Right renal pelvis (tissue), 4 donors: ENCODE measurements around the gene URM1. TPM values are rescaled to one million over a fixed set of nuclear protein-coding genes. Genes with fewer than 3 reads are reported as not detected.

Source experiments
- DNase-seq, 4 donors: peaks; one replicate each; pipeline ENCODE4 v3.0.0-alpha.2; 2013; ENCODE audit warnings: low read depth in 4 of 4, low spot score in 3 of 4, missing footprints in 1 of 4
- polyA plus RNA-seq, 4 donors: library from polyadenylated mRNA; unstranded; fragments of 120-200 nt; gene quantifications; one replicate each; pipeline ENCODE4 v1.2.1, GENCODE V29; 2013; ENCODE audit not compliant: insufficient read length in 4 of 4

Gene URM1
- polyA plus RNA-seq, 4 donors = 52.0 to 65.8 (median 58.0) TPM

GRCh38 chr9:128344931-128345605 is 26.1 kb upstream of the URM1 start:
- no peak for DNase-seq

DNA sequence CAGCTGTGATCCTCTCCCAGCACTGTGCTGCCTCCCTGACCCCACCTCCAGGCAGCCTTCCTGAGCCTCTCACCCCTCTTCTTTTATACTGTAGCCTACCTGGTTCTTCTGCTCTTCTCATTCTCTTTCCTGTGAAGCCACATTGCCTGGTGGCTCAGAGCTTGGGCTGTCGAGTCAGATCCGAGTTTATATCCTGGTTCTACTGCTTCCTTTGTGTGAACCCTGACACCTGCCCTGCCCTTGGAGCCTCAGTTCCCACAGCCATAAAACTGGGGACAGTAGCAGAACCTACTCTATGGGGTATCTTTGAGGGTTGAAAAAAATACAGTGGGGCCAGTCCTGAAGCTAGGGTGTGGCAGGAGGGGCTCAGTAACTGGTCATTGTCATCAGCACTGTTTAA is 22.0 kb upstream of the URM1 start:
- DNase-seq = no peak

- no peak for DNase-seq
Observed at GRCh38 chr9:128349772-128350171, 21.4 kb upstream of the URM1 start.

DNA sequence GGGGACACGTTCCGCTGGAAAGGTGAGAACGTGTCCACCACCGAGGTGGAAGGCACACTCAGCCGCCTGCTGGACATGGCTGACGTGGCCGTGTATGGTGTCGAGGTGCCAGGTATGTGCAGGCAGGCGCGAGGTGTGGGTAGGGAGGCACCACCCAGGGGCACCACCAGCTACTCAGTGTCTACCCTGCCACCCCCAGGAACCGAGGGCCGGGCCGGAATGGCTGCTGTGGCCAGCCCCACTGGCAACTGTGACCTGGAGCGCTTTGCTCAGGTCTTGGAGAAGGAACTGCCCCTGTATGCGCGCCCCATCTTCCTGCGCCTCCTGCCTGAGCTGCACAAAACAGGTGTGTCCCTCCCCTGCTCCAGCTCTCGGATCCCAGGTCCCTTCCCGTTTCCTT is 15.7 kb upstream of the URM1 start:
- DNase-seq = no peak

DNA sequence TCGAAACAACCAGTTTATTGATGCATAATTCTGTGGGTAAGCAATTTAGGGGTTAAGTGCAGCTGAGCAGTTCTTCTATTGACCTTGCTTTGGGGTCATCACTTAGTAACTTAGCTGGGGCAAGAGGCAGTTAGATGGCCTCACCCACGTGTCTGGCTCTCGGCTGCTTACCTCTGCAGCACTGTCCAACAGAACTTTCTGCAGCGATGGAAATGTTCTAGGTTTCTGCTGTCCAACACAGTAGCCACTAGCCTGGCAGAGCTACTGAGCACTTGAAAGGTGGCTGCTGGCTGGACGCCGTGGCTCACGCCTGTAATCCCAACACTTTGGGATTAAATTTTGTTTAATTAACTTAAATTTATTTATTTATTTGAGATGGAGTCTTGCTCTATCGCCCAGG is 13.1 kb upstream of the URM1 start:
- no peak for DNase-seq

- no peak for DNase-seq
Observed at GRCh38 chr9:128358861-128359260, 12.3 kb upstream of the URM1 start.

GRCh38 chr9:128360826-128361225 is 10.3 kb upstream of the URM1 start:
- DNase-seq = no peak

GRCh38 chr9:128361296-128361985 is 9.7 kb upstream of the URM1 start:
- DNase-seq = no peak

DNA sequence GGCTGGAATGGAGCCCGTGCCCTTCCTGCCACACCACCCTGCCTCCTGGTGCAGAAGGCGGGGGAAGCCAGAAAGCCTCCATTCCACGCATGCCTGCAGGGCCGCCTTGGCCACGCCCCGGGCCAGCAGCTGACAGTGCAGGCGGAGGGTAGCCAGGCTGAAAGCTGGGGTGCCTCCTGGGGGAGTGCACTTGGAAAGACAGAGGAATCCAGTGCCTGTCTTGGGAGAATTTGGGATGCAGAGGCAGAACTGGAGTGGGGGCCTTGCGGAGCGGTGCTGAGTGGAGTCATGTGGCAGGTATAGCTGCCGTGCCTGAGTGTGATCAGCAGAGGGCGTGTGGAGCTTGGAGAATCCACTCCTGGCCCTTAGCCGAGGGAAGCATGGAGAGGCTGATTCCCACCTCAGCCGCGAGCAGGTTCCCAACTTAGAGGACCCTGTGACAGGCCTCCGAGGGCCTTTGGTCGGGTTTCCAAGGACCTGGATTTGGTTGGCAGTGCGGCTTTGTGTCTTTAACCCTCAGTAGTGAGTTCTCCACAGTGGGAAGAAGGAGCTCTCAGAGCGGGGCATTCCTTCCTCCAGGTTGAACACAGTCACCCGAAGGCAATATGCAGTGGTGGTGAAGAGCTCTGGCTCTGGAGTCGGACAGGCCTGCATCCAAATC is 9.1 kb upstream of the URM1 start:
- peak in 3 of 4 donors; percentile 67 to 73 (median 72) for DNase-seq

- no peak for DNase-seq
Observed at GRCh38 chr9:128362774-128363173, 8.4 kb upstream of the URM1 start.

- DNase-seq = no peak
Observed at GRCh38 chr9:128365525-128365924, 5.6 kb upstream of the URM1 start.

DNA sequence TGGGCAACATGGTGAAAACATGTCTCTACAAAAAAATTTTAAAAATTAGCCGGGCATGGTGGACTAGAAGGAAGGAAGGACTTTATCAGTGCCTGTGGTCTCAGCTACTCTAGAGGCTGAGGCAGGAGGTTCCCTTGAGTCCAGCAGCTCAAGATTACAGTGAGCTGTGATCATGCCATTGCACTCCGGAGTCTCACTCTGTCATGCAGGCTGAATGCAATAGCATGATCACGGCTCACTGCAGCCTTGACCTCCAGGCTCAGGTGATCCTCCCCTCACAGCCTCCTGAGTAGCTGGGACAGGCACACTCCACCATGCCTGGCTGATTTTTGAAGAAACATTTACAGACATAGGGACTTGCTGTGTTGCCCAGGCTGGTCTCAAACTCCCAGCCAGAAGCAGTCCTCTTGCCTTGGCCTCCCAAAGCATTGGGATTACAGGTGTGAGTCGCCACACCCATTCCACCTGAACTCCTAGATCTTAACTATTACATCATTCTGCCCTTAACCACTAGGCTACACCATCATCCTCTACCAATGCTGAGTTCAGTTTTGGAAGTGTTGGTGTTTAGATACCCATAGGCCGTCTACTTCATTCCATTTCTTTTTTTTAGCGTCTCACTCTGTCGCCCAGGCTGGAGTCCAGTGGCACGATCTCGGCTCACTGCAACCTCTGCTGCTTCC is 2.0 kb upstream of the URM1 start:
- DNase-seq = no peak

DNA sequence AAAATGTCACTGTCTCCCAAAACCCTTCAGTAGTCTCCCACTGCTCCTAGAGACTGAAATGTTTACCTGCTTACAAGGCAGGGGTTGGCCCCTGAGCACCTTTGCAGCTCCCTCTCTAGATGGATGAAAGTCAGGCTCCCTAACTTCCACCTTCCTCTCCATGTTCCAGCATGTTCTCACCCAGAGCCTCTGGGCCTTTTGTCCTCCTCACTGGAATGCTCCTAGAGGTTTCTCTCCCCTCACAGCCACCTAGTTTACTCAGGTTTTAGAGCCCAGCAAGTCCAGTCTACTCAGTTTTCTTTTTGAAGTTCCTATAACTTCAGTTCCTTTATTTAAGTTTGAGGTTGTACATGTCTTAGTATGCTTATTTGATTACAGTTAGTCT is 815 bp upstream of the URM1 start:
- DNase-seq = no peak

DNA sequence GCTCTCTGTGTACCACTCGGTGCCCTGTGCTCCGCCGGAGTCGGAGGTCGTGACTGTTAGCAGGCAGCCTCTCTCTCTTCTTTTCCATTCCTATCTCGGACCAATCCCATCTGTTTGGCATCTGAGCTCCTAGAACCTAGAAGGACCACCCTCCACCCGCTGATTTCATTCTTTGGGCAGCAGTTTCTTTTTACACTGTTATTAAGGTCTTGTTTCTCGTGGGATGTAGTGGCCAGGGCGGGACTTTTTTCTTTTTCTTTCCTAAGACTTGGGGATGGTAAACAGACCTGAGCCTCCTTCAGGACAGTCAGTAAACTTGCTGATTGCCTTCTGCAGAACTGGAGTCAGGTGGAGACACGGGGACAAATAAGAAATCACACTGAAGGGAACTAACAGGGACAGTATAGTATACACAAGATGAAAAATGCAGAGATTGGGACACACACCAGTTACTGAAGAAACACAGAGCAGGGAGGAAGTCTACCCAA is 500 bp downstream of the URM1 start:
- no peak for DNase-seq

- no peak for DNase-seq
Observed at GRCh38 chr9:128372188-128372641, 1.0 kb downstream of the URM1 start.

DNA sequence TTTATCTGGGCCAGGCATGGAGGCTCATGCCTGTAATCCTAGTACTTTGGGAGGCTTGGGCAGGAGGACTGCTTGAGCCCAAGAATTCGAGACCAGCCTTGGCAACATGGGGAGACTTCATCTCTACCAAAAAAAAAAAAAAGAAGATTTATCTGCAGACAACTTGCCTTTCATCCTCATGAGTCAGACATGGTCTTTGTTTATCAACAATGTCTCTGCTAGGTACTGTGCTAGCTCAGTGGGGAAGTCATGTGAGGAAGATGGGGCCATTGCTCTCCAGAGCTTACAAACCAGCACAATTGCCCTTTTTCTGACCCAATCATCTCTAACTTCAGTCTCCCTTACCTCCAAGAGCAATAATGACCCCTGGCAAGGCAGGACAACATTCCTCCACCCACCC is 1.6 kb downstream of the URM1 start:
- DNase-seq = no peak

DNA sequence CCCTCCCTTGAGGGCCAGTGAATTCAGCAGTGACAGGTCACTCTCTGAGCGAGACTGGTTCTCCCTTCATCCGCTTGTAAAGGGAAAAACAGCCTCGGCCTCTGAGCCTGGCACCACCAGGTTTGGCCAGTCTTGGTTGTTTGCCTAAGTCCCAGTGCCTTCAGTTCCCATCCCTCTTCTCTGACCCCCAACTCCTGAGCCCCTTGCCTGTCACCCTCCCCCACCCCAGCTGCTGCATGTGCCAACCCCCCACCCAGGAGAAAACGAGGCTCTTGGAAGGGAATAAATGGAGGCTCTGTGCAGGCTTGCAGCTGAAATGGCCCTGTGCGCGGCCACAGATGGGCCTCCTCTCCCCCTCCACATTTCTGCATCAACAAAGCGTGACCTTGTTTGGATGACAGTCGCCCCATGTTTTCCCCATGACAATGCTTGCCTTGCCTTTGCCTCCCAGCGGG is 3.1 kb downstream of the URM1 start:
- no peak for DNase-seq

- DNase-seq = no peak
Observed at GRCh38 chr9:128375865-128376264, 4.7 kb downstream of the URM1 start.

- no peak for DNase-seq
Observed at GRCh38 chr9:128382261-128382660, 11.1 kb downstream of the URM1 start.

DNA sequence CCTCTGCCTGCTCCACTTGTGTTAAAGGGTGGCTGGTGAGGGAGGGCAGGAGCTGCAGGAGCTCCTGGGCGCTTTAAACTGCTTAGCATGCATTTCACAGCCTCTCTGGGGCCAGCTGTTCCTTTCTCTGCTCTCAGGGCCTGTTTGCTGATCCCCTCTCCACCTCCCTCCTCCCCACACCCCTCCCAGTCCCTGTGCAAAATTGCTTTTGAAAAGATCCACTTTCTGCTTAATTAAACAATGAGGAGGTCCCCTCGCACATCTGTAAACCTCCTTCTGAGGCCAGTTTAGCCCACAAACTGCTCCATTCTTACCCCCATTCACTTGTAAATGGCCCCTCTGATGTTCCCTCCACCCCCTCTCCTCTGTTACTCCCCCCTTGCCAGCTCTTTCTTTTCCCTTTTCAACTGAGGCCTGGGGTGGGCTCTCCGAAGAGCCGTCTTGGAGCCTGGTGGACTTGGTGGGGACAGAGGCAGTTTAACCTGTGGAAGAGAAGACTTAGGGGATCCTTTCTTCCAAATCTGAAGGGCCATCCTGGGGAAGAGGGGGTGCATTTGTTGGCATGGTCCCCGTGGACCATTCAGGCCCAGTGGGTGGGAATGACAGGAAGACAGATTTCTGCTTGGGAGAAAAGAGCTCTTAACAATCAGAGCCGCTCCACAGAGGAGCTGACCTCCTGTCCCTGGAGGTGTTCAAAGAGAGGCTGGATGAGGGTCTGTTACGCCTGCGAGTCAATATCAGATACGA is 12.0 kb downstream of the URM1 start:
- DNase-seq = no peak
